ENCODE results near the gene DHCR24.

DNA sequence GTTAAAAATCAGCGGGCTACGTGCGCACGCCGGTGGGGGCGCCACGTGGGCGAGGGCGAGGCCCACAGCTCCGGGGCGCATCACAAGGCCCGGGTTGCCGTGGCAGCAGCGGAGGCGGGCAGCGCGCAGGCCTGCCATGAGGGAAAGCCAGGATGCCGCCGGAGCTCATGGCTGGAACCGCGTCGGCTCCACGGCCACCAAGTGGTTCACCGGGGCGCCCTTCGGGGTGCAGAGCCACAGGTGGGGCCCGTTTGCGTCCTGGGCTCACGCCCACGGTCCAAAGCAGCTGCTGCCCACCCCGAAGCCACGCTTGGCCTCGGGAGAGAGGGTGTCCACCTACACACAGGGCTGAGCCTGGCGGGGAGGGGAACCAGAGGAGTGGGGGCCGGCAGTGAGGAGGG lies 81.0 kb downstream of the DHCR24 start:
- TF ChIP-seq, protein P1, sequence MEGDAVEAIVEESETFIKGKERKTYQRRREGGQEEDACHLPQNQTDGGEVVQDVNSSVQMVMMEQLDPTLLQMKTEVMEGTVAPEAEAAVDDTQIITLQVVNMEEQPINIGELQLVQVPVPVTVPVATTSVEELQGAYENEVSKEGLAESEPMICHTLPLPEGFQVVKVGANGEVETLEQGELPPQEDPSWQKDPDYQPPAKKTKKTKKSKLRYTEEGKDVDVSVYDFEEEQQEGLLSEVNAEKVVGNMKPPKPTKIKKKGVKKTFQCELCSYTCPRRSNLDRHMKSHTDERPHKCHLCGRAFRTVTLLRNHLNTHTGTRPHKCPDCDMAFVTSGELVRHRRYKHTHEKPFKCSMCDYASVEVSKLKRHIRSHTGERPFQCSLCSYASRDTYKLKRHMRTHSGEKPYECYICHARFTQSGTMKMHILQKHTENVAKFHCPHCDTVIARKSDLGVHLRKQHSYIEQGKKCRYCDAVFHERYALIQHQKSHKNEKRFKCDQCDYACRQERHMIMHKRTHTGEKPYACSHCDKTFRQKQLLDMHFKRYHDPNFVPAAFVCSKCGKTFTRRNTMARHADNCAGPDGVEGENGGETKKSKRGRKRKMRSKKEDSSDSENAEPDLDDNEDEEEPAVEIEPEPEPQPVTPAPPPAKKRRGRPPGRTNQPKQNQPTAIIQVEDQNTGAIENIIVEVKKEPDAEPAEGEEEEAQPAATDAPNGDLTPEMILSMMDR (IDR thresholded peaks at IDR 0.05), result no peak
- TF ChIP-seq EP300 (IDR thresholded peaks at IDR 0.05), result no peak
